ENCODE measurements around the gene WTAP.
"Not testable (repeated sequence)": the region's sequence is repeated elsewhere in the genome, so short reads cannot be mapped to it uniquely, and the experiment has no call there.

The WTAP gene

GRCh38 chr6:159726918-159727716 is at the start of gene WTAP:
TSS of gene WTAP (plus strand) at chr6:159727506. CDS start at chr6:159736266, 8,760 bp downstream.
- peak; percentile 99 for DNase-seq

- no peak for DNase-seq
Observed at GRCh38 chr6:159677506-159678165, 49.7 kb upstream of the WTAP start.

GRCh38 chr6:159678574-159678973 is 48.7 kb upstream of the WTAP start:
- no peak for DNase-seq

GRCh38 chr6:159679091-159680077 is 47.9 kb upstream of the WTAP start:
- no peak for DNase-seq

GRCh38 chr6:159680104-159680503 is 47.2 kb upstream of the WTAP start:
- DNase-seq = no peak

- no peak for DNase-seq
Observed at GRCh38 chr6:159681191-159681880, 46.0 kb upstream of the WTAP start.

GRCh38 chr6:159682295-159682694 is 45.0 kb upstream of the WTAP start:
- no peak for DNase-seq

- no peak for DNase-seq
Observed at GRCh38 chr6:159682810-159683209, 44.5 kb upstream of the WTAP start.

- no peak for DNase-seq
Observed at GRCh38 chr6:159684013-159684304, 43.3 kb upstream of the WTAP start.

- DNase-seq = no peak
Observed at GRCh38 chr6:159686040-159686439, 41.3 kb upstream of the WTAP start.

GRCh38 chr6:159686703-159687102 is 40.6 kb upstream of the WTAP start:
- DNase-seq = no peak

- DNase-seq = no peak
Observed at GRCh38 chr6:159687341-159687740, 40.0 kb upstream of the WTAP start.

- no peak for DNase-seq
Observed at GRCh38 chr6:159688266-159688905, 38.9 kb upstream of the WTAP start.

- no peak for DNase-seq
Observed at GRCh38 chr6:159689001-159689400, 38.3 kb upstream of the WTAP start.

GRCh38 chr6:159690135-159690534 is 37.2 kb upstream of the WTAP start:
- not testable (repeated sequence) for DNase-seq

- peak; percentile 19 for DNase-seq
Observed at GRCh38 chr6:159691133-159691962, 36.0 kb upstream of the WTAP start.

GRCh38 chr6:159691963-159692287 is 35.4 kb upstream of the WTAP start:
- peak; percentile 24 for DNase-seq

- DNase-seq = peak; percentile 80
Observed at GRCh38 chr6:159692303-159693127, 34.8 kb upstream of the WTAP start.

GRCh38 chr6:159693128-159693893 is 34.0 kb upstream of the WTAP start, which contains the start of gene SOD2:
TSS of gene SOD2 (minus strand) at chr6:159693241. CDS start at chr6:159693167, 74 bp downstream.
- peak; percentile 97 for DNase-seq

Measured in retina (tissue), 1 donor.